Stimulated activated CD4-positive, alpha-beta T cell treated with anti-CD3 and anti-CD28 coated beads, Interleukin-4, amount 100 ng/mL, for 4 hours (primary cell): Measurements from ENCODE around the gene PRKCQ.

Experiments used
- DNase-seq, 2 experiments: peaks; one replicate each; pipeline ENCODE4 v3.0.0-alpha.2; 2020

The PRKCQ gene

GRCh38 chr10:6379015-6379776 lies 200.9 kb downstream of the PRKCQ start:
- no peak for DNase-seq
